Lower leg skin (tissue), 3 donors: ENCODE measurements around the gene CCDC150.

ENCODE experiments used
- POLR2A ChIP-seq, 2 donors: fragments of 450-650 bp; IDR thresholded peaks; one replicate each; pipeline ENCODE4 v1.6.1; 2016 to 2017; ENCODE audit warnings: antibody characterized with exemption in 2 of 2, mild to moderate bottlenecking in 1 of 2, moderate library complexity in 1 of 2
- TF ChIP-seq, protein P1 (sequence below), 3 donors: fragments of 450-650 bp; IDR thresholded peaks; one replicate each; pipeline ENCODE4 v1.5.1; 2016; ENCODE audit warnings: antibody characterized with exemption in 3 of 3, mild to moderate bottlenecking in 3 of 3, moderate library complexity in 2 of 3

- TF ChIP-seq, protein P1, sequence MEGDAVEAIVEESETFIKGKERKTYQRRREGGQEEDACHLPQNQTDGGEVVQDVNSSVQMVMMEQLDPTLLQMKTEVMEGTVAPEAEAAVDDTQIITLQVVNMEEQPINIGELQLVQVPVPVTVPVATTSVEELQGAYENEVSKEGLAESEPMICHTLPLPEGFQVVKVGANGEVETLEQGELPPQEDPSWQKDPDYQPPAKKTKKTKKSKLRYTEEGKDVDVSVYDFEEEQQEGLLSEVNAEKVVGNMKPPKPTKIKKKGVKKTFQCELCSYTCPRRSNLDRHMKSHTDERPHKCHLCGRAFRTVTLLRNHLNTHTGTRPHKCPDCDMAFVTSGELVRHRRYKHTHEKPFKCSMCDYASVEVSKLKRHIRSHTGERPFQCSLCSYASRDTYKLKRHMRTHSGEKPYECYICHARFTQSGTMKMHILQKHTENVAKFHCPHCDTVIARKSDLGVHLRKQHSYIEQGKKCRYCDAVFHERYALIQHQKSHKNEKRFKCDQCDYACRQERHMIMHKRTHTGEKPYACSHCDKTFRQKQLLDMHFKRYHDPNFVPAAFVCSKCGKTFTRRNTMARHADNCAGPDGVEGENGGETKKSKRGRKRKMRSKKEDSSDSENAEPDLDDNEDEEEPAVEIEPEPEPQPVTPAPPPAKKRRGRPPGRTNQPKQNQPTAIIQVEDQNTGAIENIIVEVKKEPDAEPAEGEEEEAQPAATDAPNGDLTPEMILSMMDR (IDR thresholded peaks at IDR 0.05), result no peak
- TF ChIP-seq POLR2A (IDR thresholded peaks at IDR 0.05), result no peak
Measured at GRCh38 chr2:196745711-196746110, 106.2 kb downstream of the CCDC150 start.
